Smooth muscle cell of bladder (primary cell): ENCODE results near the gene TCAF1. TPM values are rescaled to one million over a fixed set of nuclear protein-coding genes. Genes with fewer than 3 reads are reported as not detected.

Source experiments
- total RNA-seq: library from RNA; depleted of rRNA; stranded (reverse); fragments of >200 nt; gene quantifications from 2 replicates; pipeline ENCODE4 v1.2.3, GENCODE V29; 2014

TCAF1 gene
- 51.2 and 66.3 TPM in 2 replicates for total RNA-seq

GRCh38 chr7:143901668-143902331, at the start of gene TCAF1:
TSS of gene TCAF1 (minus strand) at chr7:143902176. CDS start at chr7:143876608, 25,568 bp downstream.

GRCh38 chr7:143934526-143935325, 32.8 kb upstream of the TCAF1 start, which contains the start of gene OR2F2:
TSS of gene OR2F2 (plus strand) at chr7:143935233. CDS start at chr7:143935233, 0 bp downstream.

Other genes starting within 250 kb of the TCAF1 start
- gene CTAGE6, start 144.5 kb downstream of the TCAF1 start, total RNA-seq: 0.28 and 0.55 TPM in 2 replicates
- gene OR2F2, start 33.1 kb upstream of the TCAF1 start, total RNA-seq: not detected in 2 replicates
- gene OR2F1, start 52.7 kb upstream of the TCAF1 start, total RNA-seq: not detected in 2 replicates
- gene OR6B1, start 98.1 kb upstream of the TCAF1 start, total RNA-seq: not detected in 2 replicates
- gene OR2A5, start 146.8 kb upstream of the TCAF1 start, total RNA-seq: not detected in 2 replicates
- gene OR2A25, start 167.6 kb upstream of the TCAF1 start, total RNA-seq: not detected in 2 replicates
- gene OR2A12, start 184.1 kb upstream of the TCAF1 start, total RNA-seq: not detected in 2 replicates
- not detected in 2 replicates for gene OR2A2, start 207.4 kb upstream of the TCAF1 start, total RNA-seq
- gene OR2A14, start 221.0 kb upstream of the TCAF1 start, total RNA-seq: not detected in 2 replicates